HG03064 (cell line): ENCODE results near the gene PEX3.
"Not testable (repeated sequence)": the region's sequence is repeated elsewhere in the genome, so short reads cannot be mapped to it uniquely, and the experiment has no call there.

ENCODE experiments used
- ATAC-seq: cut with Tn5 transposase; IDR thresholded peaks from one replicate; pipeline ENCODE4 v1.9.1; 2021; ENCODE audit warnings: low read depth; ENCODE audit not compliant: unreplicated experiment

Gene PEX3

GRCh38 chr6:143447865-143448264 is 2.7 kb upstream of the PEX3 start:
- ATAC-seq: not testable (repeated sequence)

GRCh38 chr6:143449082-143449713 is 1.4 kb upstream of the PEX3 start:
- ATAC-seq: no peak

- ATAC-seq: peak; percentile 11
Observed at GRCh38 chr6:143449714-143450452, 722 bp upstream of the PEX3 start.

DNA sequence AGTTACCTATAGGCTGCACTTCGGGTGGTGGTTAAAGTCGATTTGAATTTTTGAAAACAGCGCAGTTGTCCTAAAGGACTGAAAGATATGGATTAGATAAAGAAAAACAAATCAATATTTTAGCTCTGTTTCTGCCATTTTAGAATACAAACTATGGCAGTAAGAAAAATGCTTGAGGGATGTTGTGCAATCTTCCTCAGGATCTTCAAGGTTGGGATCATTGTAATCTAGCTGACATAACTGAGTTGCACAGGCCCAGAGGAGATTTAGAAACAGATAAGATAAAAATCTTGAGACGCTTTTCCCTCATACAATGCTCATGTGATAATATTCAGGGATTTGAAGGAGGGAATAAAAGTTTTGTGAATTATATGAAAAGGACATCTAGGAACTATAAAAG is 926 bp downstream of the PEX3 start:
- ATAC-seq: no peak

- no peak for ATAC-seq
Observed at GRCh38 chr6:143457563-143458359, 7.2 kb downstream of the PEX3 start.

DNA sequence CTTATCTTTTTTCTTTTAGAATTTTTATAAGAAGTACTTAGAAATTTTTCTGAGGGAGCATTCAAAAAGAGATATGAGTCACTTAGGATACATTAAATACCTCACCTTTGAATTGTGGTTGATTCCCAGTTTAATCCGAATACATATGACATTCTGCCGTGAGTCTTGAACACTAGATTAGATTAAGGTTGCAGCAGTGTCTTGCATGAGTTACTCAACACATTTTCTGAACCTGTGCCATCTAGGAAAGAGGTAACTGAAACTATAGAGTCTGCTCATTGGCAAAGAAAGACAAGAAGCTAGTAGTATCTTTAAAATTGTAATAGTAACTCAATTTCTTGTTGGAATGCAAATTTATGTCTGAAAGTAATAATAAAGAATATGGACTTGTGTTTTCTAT is 14.9 kb downstream of the PEX3 start:
- no peak for ATAC-seq

DNA sequence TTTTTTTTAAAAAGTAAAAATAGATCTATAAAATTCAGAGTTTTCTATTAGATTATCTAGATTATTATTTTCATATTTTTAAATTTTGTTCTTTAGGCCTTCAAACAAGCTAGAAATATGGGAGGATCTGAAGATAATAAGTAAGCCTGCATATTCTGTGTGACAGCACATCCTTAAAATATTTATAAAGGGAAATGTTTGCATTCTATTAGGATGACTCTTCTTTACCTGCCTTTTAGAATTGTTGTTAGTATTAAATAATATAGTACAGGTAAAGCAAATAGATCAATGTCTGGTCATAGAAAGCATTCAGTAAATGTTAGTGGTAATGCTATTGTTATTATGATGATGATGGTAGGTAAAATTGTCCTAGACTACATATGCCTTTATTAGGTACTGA is 17.4 kb downstream of the PEX3 start:
- no peak for ATAC-seq

DNA sequence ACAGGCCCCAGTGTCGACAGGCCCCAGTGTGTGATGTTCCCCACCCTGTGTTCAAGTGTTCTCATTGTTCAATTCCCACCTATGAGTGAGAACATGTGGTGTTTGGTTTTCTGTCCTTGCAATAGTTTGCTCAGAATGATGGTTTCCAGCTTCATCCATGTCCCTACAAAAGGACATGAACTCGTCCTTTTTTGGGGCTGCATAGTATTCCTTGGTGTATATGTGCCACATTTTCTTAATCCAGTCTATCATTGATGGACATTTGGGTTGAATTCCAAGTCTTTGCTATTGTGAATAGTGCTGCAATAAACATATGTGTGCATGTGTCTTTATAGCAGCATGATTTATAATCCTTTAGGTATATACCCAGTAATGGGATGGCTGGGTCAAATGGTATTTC is 18.2 kb downstream of the PEX3 start:
- ATAC-seq: not testable (repeated sequence)

- ATAC-seq: no peak
Observed at GRCh38 chr6:143471822-143472221, 21.2 kb downstream of the PEX3 start.

GRCh38 chr6:143476545-143476944 is 25.9 kb downstream of the PEX3 start:
- no peak for ATAC-seq

DNA sequence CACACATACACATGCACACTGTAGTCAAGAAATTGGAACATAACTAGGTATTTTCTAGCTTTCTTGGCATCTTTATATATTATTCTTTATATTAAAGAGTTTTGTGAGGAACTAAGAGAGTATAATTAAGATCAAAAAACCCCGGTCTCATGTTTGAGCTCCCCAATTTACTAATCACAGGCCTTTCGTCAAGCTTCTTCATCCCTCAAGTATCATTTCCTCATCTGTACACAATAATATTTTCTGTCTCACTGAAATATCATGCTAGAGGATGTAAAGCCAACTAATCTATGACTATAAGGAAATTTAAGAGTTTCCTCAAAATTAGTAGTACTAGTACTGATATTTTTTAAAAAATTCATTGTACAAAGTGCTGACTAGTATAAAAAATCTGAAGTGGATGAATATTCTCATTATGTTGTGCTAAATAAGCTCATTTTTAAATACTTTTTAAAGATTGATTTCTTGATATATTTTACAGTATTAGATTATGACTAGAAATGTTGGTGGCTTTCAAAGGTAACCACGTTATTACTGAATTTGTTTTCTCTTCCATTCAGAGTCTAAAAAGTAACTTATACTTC is 28.0 kb downstream of the PEX3 start:
- no peak for ATAC-seq

GRCh38 chr6:143482593-143482992 is 32.0 kb downstream of the PEX3 start:
- ATAC-seq: no peak

GRCh38 chr6:143485967-143486366 is 35.4 kb downstream of the PEX3 start:
- ATAC-seq: no peak

DNA sequence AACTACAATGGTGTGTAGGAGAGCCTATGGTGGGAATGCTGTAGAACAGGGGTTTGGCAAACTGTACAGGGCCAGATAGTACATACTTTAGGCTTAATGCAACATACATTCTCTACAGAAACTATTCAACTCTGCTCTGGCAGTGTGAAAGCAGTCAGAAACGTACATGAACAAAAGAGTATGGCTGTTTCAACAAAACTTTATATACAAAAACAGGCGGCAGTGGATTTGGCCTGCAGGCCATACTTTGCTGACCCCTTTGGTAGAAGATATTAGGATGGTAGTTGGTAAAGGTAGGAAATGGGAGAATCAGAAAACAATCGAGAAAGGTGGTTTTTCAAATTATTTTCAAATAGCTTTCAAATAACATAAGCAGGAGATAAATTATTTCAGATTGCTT is 36.1 kb downstream of the PEX3 start:
- ATAC-seq: no peak

DNA sequence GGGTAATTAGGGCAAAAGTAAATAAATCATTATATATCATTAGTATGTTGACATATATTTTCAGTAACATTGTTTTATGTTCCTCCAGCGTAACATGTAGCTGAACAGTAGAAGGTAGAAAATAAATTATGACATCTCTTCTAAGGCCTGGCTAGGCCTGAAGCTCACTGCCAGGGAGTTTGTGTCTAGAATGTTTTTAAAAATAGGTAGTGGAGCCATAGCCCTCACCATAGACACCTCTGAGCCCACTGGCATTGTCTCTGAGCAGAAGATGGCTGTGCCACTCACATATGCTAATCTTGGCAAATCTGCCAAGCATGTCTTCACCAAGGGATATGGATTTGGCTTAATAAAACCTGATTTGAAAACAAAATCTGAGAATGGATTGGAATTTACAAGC is 39.6 kb downstream of the PEX3 start:
- ATAC-seq: no peak

- no peak for ATAC-seq
Observed at GRCh38 chr6:143490775-143491174, 40.2 kb downstream of the PEX3 start.

DNA sequence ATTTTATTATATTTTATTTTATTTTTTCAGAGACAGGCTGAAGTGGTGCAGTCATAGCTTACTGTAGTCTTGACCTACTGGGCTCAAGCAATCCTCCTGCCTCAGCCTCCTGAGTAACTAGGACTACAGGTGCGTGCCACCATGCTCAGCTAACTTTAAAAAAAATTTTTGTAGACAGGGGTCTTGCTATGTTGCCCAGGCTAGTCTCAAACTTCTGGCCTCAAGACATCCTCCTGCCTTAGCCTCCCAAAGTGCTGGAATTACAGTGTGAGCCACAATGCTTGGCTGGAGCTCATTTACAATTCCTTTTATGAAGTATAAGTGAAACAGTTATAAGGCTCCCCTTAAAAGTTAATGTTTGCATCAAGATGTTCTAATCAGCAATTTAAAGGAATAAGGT is 46.4 kb downstream of the PEX3 start:
- ATAC-seq: no peak

- ATAC-seq: no peak
Observed at GRCh38 chr6:143498428-143498827, 47.8 kb downstream of the PEX3 start.

GRCh38 chr6:143501851-143502250 is 51.2 kb downstream of the PEX3 start:
- no peak for ATAC-seq

GRCh38 chr6:143504369-143504768 is 53.8 kb downstream of the PEX3 start:
- ATAC-seq: no peak

DNA sequence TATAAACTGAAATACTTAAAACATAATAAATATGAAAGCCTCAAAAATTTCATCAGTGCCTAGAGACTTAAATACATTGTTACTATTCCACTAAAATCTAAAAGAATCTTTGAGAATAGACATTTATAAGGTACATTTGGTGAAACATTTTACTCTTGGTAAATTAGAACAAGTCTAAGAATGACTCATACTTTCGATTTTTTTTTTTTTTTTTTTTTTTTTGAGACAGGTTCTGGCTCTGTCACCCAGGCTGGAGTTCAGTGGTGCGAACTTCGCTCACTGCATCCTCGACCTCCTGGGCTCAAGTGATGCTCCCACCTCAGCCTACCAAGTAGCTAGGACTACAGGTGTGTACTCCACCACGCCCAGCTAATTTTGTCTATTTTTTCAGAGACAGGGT is 54.5 kb downstream of the PEX3 start:
- ATAC-seq: no peak
